ENCODE measurements around the gene CYP2W1.

DNA sequence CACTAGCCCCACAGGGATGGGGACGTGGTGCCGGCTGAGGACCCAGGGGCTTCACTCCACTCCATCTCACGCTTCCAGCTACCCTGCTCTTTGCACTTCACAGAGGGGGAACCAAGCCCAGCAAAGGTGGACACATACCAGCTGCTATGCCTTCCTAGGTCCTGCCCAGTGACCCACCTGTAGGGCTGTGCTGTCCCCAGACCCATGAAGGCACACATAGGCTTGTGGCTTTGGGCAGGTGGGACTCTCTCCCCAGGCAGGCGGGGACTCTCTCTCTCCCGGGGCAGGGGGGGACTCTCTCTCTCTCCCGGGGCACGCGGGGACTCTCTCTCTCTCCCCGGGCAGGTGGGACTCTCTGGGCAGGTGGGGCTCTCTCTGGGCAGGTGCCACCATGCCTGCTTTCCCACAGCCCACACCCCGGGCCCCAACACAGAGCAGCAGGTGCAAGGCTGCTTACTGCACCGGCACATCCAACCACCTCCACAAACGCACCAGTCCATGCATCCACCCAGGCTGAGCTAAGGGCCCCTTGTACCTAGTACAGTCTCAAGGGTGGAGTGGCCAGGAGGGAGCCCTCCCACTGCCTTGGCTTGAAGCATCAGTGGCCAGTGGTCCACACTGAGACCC, 47.6 kb downstream of the CYP2W1 start:
- TF ChIP-seq, protein P1, sequence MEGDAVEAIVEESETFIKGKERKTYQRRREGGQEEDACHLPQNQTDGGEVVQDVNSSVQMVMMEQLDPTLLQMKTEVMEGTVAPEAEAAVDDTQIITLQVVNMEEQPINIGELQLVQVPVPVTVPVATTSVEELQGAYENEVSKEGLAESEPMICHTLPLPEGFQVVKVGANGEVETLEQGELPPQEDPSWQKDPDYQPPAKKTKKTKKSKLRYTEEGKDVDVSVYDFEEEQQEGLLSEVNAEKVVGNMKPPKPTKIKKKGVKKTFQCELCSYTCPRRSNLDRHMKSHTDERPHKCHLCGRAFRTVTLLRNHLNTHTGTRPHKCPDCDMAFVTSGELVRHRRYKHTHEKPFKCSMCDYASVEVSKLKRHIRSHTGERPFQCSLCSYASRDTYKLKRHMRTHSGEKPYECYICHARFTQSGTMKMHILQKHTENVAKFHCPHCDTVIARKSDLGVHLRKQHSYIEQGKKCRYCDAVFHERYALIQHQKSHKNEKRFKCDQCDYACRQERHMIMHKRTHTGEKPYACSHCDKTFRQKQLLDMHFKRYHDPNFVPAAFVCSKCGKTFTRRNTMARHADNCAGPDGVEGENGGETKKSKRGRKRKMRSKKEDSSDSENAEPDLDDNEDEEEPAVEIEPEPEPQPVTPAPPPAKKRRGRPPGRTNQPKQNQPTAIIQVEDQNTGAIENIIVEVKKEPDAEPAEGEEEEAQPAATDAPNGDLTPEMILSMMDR (IDR thresholded peaks at IDR 0.05): no peak
- no peak for TF ChIP-seq POLR2A (IDR thresholded peaks at IDR 0.05)
